K562 (cell line): ENCODE measurements around the gene VTA1. TPM values are rescaled to one million over a fixed set of nuclear protein-coding genes. Genes with fewer than 3 reads are reported as not detected.

Experiments used
- ATAC-seq: fragments of 200-7000 bp; cut with Tn5 transposase; 3 replicates; pipeline ENCODE4 v1.9.1; 2020; ENCODE audit warnings: moderate library complexity
- BruUV-seq: library from RNA; stranded (reverse); fragments of 400-500 nt; replicated peaks from 2 replicates; lab custom pipeline; 2021; lab: Mats Ljungman, UMichigan
- CTCF ChIA-PET: fragments of 300-600 bp; formaldehyde crosslinking; extraction: SDS; loops from one replicate; lab custom pipeline; 2021; ENCODE audit warnings: low intra/inter-chr PET ratio; lab: Yijun Ruan, JAX
- POLR2A ChIA-PET: fragments of 300-600, 350-650 bp; sonication (Branson Sonifier 250); formaldehyde crosslinking; extraction: SDS; loops from one replicate; lab custom pipeline; 2021; ENCODE audit warnings: antibody characterized with exemption, inconsistent platforms; lab: Yijun Ruan, JAX
- DNase-seq, 4 experiments: peaks; one replicate each; pipeline versions ENCODE4 v3.0.0 to v3.0.0-alpha.2; 2011 to 2018; ENCODE audit warnings: low spot score in 3 of 4, mixed read lengths in 3 of 4; ENCODE audit errors: extremely low read depth in 1 of 4
- FAIRE-seq: peaks from 2 replicates; lab custom pipeline; 2011; peaks lifted over from hg19 to GRCh38; lab: Jason Lieb, UNC
- H2AFZ ChIP-seq: 2 replicates; pipeline ENCODE4 v1.6.0; 2011; ENCODE audit warnings: low read depth, low read length, control low read depth, inconsistent platforms
- H3K27ac ChIP-seq: fragments of 200-600 bp; 3 replicates; pipeline ENCODE4 v1.8.0; 2011; ENCODE audit warnings: low read depth, mild to moderate bottlenecking, control low read depth, inconsistent platforms, low read length, moderate library complexity, mixed read lengths; ENCODE audit errors: extremely low read depth
- H3K27me3 ChIP-seq, 2 experiments: fragments of 300-600 bp in 1 of 2; 2 replicates in 1 of 2; 3 replicates in 1 of 2; pipeline versions ENCODE4 v1.6.0 to v1.8.0; 2011; ENCODE audit warnings: inconsistent platforms in 2 of 2, low read length in 2 of 2, mild to moderate bottlenecking in 1 of 2, mixed read lengths in 1 of 2, moderate library complexity in 1 of 2; ENCODE audit not compliant: control insufficient read depth in 2 of 2, insufficient read depth in 2 of 2
- H3K36me3 ChIP-seq: fragments of 300-600 bp; 3 replicates; pipeline ENCODE4 v1.8.0; 2011; ENCODE audit warnings: mild to moderate bottlenecking, low read length, inconsistent platforms; ENCODE audit not compliant: control insufficient read depth, insufficient read depth
- H3K4me1 ChIP-seq, 2 experiments: fragments of 200-600 bp in 1 of 2; replicated peaks in 1 of 2; 2 replicates in 1 of 2; 3 replicates in 1 of 2; pipeline versions ENCODE4 v1.5.1 to v1.8.0; 2011; ENCODE audit warnings: inconsistent platforms in 2 of 2, low read length in 2 of 2, mild to moderate bottlenecking in 1 of 2, mixed read lengths in 1 of 2, moderate library complexity in 1 of 2; ENCODE audit not compliant: control insufficient read depth in 2 of 2, insufficient read depth in 2 of 2
- H3K4me2 ChIP-seq: 2 replicates; pipeline ENCODE4 v1.6.1; 2011; ENCODE audit warnings: low read length, control low read depth, inconsistent platforms, mixed read lengths; ENCODE audit not compliant: insufficient read depth
- H3K4me3 ChIP-seq: fragments of 200-600 bp; sonication (generic), shearing (Covaris generic); 2 replicates; pipeline ENCODE4 v1.5.1; 2016; ENCODE audit warnings: control low read depth, inconsistent platforms
- H3K79me2 ChIP-seq: fragments of 200-600 bp; 3 replicates; pipeline ENCODE4 v1.8.0; 2011; ENCODE audit warnings: low read length, inconsistent platforms; ENCODE audit not compliant: control insufficient read depth, insufficient read depth
- H3K9ac ChIP-seq, 2 experiments: 2 replicates each; pipeline versions ENCODE4 v1.6.0 to v1.6.1; 2011; ENCODE audit warnings: low read depth in 2 of 2, low read length in 2 of 2, control low read depth in 1 of 2, inconsistent platforms in 1 of 2, mild to moderate bottlenecking in 1 of 2, mixed read lengths in 1 of 2; ENCODE audit not compliant: insufficient read depth in 1 of 2
- H3K9me1 ChIP-seq: one replicate; pipeline ENCODE4 v1.6.0; 2011; ENCODE audit warnings: inconsistent platforms, mild to moderate bottlenecking, low read length, moderate library complexity; ENCODE audit not compliant: control insufficient read depth, insufficient read depth
- H3K9me3 ChIP-seq: replicated peaks from 2 replicates; pipeline ENCODE4 v1.5.1; 2011; ENCODE audit warnings: low read depth, low read length, inconsistent platforms; ENCODE audit not compliant: control insufficient read depth, insufficient read depth
- H4K20me1 ChIP-seq: replicated peaks from 2 replicates; pipeline ENCODE4 v1.6.1; 2011; ENCODE audit warnings: low read length, inconsistent platforms, mixed read lengths; ENCODE audit not compliant: control insufficient read depth, insufficient read depth
- BHLHE40 ChIP-seq: IDR thresholded peaks from 2 replicates; pipeline ENCODE4 v1.6.1; 2011; ENCODE audit warnings: low read length, improper control_type of control experiment
- CBX5 ChIP-seq: IDR thresholded peaks from 2 replicates; pipeline ENCODE4 v1.6.1; 2014; ENCODE audit warnings: low read depth, borderline replicate concordance
- GTF2E2 ChIP-seq: fragments of 200-800 bp; sonication (Bioruptor generic); IDR thresholded peaks from 2 replicates; pipeline ENCODE4 v1.6.1; 2016; ENCODE audit warnings: missing genetic modification characterization, missing compliant biosample characterization
- MAX ChIP-seq: sonication (generic); formaldehyde crosslinking; IDR thresholded peaks from 2 replicates; pipeline ENCODE4 v1.9.0; 2022; ENCODE audit warnings: mild to moderate bottlenecking, missing genetic modification reagents
- OTX1 ChIP-seq: fragments of 450-650 bp; formaldehyde crosslinking; IDR thresholded peaks from 2 replicates; pipeline ENCODE4 v1.4.0; 2022; ENCODE audit warnings: mild to moderate bottlenecking
- SP2 ChIP-seq: IDR thresholded peaks from 2 replicates; pipeline ENCODE4 v1.6.1; 2011; ENCODE audit warnings: mild to moderate bottlenecking, low read depth, low read length, moderate library complexity; ENCODE audit not compliant: poor library complexity, severe bottlenecking; ENCODE audit errors: extremely low read depth
- TRIM28 ChIP-seq: fragments of 450-650 bp; IDR thresholded peaks from 2 replicates; pipeline ENCODE4 v1.6.1; 2017
- ZFP1 ChIP-seq: fragments of 450-650 bp; formaldehyde crosslinking; IDR thresholded peaks from 2 replicates; pipeline ENCODE4 v1.4.0; 2020; ENCODE audit warnings: mild to moderate bottlenecking, mixed read lengths
- ZKSCAN8 ChIP-seq: fragments of 200-800 bp; sonication (Bioruptor generic); IDR thresholded peaks from 2 replicates; pipeline ENCODE4 v1.6.1; 2016; ENCODE audit warnings: missing genetic modification characterization, missing compliant biosample characterization
- ZNF212 ChIP-seq: fragments of 450-650 bp; formaldehyde crosslinking; IDR thresholded peaks from 2 replicates; pipeline ENCODE4 v1.4.0; 2020; ENCODE audit warnings: mild to moderate bottlenecking
- ZNF24 ChIP-seq: fragments of 450-650 bp; IDR thresholded peaks from 2 replicates; pipeline ENCODE4 v1.6.1; 2016
- ZNF785 ChIP-seq: fragments of 250-450 bp; sonication (Bioruptor Pico); IDR thresholded peaks from 2 replicates; pipeline ENCODE4 v1.4.0; 2020; ENCODE audit warnings: mild to moderate bottlenecking
- ZNF830 ChIP-seq: fragments of 250-450 bp; sonication (Bioruptor Pico); IDR thresholded peaks from 2 replicates; pipeline ENCODE4 v1.5.0; 2021; ENCODE audit warnings: mild to moderate bottlenecking
- WGBS: fragments of 100-300 bp; shearing (Covaris generic); methylation state at CpG from one replicate; pipeline ENCODE4 v1.1.6; 2016; ENCODE audit warnings: low coverage, mixed read lengths; ENCODE audit not compliant: insufficient coverage; ENCODE audit errors: missing lambda C conversion rate; 5-methylcytosine and 5-hydroxymethylcytosine counted together
- in situ Hi-C: fragments of 300-500 bp; cut with MboI; formaldehyde crosslinking; loops from 4 replicates; pipeline ENCODE4 v1.15.0; 2018; ENCODE audit warnings: inconsistent platforms, mixed read lengths
- intact Hi-C: fragments of 100-400 bp; cut with micrococcal nuclease; formaldehyde crosslinking; loops from 2 replicates; pipeline ENCODE4 v1.14.2; 2022
- polyA plus RNA-seq, 8 experiments: library from polyadenylated mRNA; depleted of rRNA in 4 of 8; stranded (reverse) in 5 of 8; unstranded in 3 of 8; fragments of >200 nt; fragmentation: Nextera tagmentation in 2 of 8; fragmentation: Illumina TruSeq in 1 of 8; extraction: Ambion mirVana in 2 of 8; extraction: Trizol in 1 of 8; gene quantifications; 2 replicates each; pipeline versions ENCODE4 v1.2.1 to v1.2.3, GENCODE V29; 2011 to 2014; ENCODE audit warnings: inconsistent platforms in 1 of 8, missing spikeins in 1 of 8
- total RNA-seq, 7 experiments: library from RNA; depleted of rRNA in 6 of 7; stranded (reverse); fragments of >200 nt in 6 of 7; fragmentation: Illumina TruSeq in 2 of 7; extraction: Trizol in 2 of 7; gene quantifications; 2 replicates each; pipeline versions ENCODE4 v1.2.1 to v1.2.3, GENCODE V29; 2011 to 2021; ENCODE audit warnings: low replicate concordance in 1 of 7
- TF ChIP-seq, protein P1 (sequence below): fragments of 250-450 bp; sonication (Bioruptor Pico); IDR thresholded peaks from 2 replicates; pipeline ENCODE4 v1.5.0; 2021; ENCODE audit warnings: mild to moderate bottlenecking, borderline replicate concordance
- TF ChIP-seq, protein P2 (sequence below): sonication (generic); formaldehyde crosslinking; IDR thresholded peaks from 2 replicates; pipeline ENCODE4 v1.8.1; 2023; ENCODE audit warnings: mild to moderate bottlenecking, missing genetic modification reagents

The VTA1 gene
- total and polyA plus RNA-seq, 9 of the 15 experiments (the other 6 are each of a cell fraction or from before 2014, with no cell fraction given) = 47.8 to 182 (median 84.6) TPM

DNA sequence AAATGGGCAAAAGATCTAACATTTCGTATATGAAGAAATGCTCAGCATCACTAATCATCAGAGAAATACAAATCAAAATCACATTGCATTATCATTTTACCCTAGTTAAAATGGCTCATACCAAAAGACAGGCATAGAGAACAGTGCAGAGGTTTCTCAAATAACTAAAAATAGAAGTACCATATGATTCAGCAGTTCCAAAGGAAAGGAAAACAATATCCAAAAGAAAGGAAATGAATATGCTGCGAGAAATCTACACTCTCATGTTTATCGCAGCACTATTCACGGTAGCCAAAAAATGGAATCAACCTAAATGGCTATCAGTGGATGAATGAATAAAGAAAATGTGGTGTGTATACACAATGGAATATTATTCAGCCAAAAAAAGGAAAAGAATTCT, 63.5 kb downstream of the VTA1 start:
- ATAC-seq (no peak), FAIRE-seq (no peak), DNase-seq (no peak)
- no peak overlapping the region for H3K4me2 ChIP-seq
- no peaks in the 10 kb centered on the region for H3K9me1 ChIP-seq
- CTCF ChIA-PET = no interaction called here
- intact Hi-C loops (no loop called here), in situ Hi-C loops (no loop called here)
- no peaks in the 10 kb centered on the region for H3K9me3 ChIP-seq
- 97% methylated on average over 4 of the region's 4 CpGs for WGBS
- H3K79me2 ChIP-seq = no peaks in the 10 kb centered on the region
- H4K20me1 ChIP-seq = no peaks in the 10 kb centered on the region
- H3K36me3 ChIP-seq = peaks cover 21% of the 10 kb centered on the region; the same call in 2 of the 3 replicates
- H3K27me3 ChIP-seq = no peaks in the 10 kb centered on the region
- H3K9ac ChIP-seq = no peak overlapping the region
- H3K27ac ChIP-seq = no peak overlapping the region
- H3K4me1 ChIP-seq = no peaks in the 10 kb centered on the region
- TF ChIP-seq BHLHE40 = no peak
- no peak for TF ChIP-seq ZKSCAN8 (CRISPR knock-in tag)
- TF ChIP-seq ZFP1 = no peak
- no peak for TF ChIP-seq SP2
- TF ChIP-seq ZNF830 = no peak
- no peak overlapping the region for H2AFZ ChIP-seq
- POLR2A ChIA-PET = no interaction called here
- no TSS peak for BruUV-seq
- H3K4me3 ChIP-seq = no peak overlapping the region

GRCh38 chr6:142213402-142213801, 66.3 kb downstream of the VTA1 start:
- no peak overlapping the region for H3K4me2 ChIP-seq
- in situ Hi-C loops (no loop called here), intact Hi-C loops (no loop called here)
- ATAC-seq (no peak), DNase-seq (no peak), FAIRE-seq (no peak)
- ChIA-PET CTCF (no interaction called here), POLR2A (no interaction called here)
- H3K36me3 ChIP-seq = peaks cover 12% of the 10 kb centered on the region; the same call in 2 of the 3 replicates
- no peak overlapping the region for H3K27ac ChIP-seq
- no peak overlapping the region for H2AFZ ChIP-seq
- H3K9me1 ChIP-seq = no peaks in the 10 kb centered on the region
- H3K4me3 ChIP-seq = no peak overlapping the region
- 100% methylated on average over 1 of the region's 1 CpG for WGBS
- H3K27me3 ChIP-seq = no peaks in the 10 kb centered on the region
- no peak overlapping the region for H3K9ac ChIP-seq
- no peaks in the 10 kb centered on the region for H4K20me1 ChIP-seq
- H3K79me2 ChIP-seq = no peaks in the 10 kb centered on the region
- no TSS peak for BruUV-seq
- H3K4me1 ChIP-seq = no peaks in the 10 kb centered on the region
- H3K9me3 ChIP-seq = no peaks in the 10 kb centered on the region
- TF ChIP-seq ZNF785 = no peak
- peak; percentile 85 for TF ChIP-seq CBX5
- no peak for TF ChIP-seq ZNF24
- no peak for TF ChIP-seq ZNF212
- TF ChIP-seq, protein P1, sequence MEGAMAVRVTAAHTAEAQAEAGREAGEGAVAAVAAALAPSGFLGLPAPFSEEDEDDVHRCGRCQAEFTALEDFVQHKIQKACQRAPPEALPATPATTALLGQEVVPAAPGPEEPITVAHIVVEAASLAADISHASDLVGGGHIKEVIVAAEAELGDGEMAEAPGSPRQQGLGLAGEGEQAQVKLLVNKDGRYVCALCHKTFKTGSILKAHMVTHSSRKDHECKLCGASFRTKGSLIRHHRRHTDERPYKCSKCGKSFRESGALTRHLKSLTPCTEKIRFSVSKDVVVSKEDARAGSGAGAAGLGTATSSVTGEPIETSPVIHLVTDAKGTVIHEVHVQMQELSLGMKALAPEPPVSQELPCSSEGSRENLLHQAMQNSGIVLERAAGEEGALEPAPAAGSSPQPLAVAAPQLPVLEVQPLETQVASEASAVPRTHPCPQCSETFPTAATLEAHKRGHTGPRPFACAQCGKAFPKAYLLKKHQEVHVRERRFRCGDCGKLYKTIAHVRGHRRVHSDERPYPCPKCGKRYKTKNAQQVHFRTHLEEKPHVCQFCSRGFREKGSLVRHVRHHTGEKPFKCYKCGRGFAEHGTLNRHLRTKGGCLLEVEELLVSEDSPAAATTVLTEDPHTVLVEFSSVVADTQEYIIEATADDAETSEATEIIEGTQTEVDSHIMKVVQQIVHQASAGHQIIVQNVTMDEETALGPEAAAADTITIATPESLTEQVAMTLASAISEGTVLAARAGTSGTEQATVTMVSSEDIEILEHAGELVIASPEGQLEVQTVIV = no peak
- no peak for TF ChIP-seq GTF2E2 (tag)
- TF ChIP-seq TRIM28 = peak; percentile 66; the same call in 1 of the 2 replicates
- TF ChIP-seq MAX (CRISPR knock-in tag) = no peak
- no peak for TF ChIP-seq OTX1 (CRISPR knock-in tag)
- TF ChIP-seq, protein P2, sequence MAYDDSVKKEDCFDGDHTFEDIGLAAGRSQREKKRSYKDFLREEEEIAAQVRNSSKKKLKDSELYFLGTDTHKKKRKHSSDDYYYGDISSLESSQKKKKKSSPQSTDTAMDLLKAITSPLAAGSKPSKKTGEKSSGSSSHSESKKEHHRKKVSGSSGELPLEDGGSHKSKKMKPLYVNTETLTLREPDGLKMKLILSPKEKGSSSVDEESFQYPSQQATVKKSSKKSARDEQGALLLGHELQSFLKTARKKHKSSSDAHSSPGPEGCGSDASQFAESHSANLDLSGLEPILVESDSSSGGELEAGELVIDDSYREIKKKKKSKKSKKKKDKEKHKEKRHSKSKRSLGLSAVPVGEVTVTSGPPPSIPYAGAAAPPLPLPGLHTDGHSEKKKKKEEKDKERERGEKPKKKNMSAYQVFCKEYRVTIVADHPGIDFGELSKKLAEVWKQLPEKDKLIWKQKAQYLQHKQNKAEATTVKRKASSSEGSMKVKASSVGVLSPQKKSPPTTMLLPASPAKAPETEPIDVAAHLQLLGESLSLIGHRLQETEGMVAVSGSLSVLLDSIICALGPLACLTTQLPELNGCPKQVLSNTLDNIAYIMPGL (CRISPR knock-in tag) = no peak
